DND-41 (cell line): ENCODE data around the gene CAD.

Source experiments
- CTCF ChIP-seq: IDR thresholded peaks from 2 replicates; pipeline ENCODE4 v1.5.1; 2012; ENCODE audit warnings: borderline replicate concordance, low read length, moderate library complexity, mild to moderate bottlenecking; ENCODE audit not compliant: poor library complexity, severe bottlenecking; ENCODE audit errors: extremely low read depth
- EZH2 ChIP-seq: IDR thresholded peaks from 3 replicates; pipeline ENCODE4 v1.6.1; 2012; ENCODE audit warnings: borderline replicate concordance, low read depth, mild to moderate bottlenecking, moderate library complexity, low read length, inconsistent platforms; ENCODE audit not compliant: severe bottlenecking

DNA sequence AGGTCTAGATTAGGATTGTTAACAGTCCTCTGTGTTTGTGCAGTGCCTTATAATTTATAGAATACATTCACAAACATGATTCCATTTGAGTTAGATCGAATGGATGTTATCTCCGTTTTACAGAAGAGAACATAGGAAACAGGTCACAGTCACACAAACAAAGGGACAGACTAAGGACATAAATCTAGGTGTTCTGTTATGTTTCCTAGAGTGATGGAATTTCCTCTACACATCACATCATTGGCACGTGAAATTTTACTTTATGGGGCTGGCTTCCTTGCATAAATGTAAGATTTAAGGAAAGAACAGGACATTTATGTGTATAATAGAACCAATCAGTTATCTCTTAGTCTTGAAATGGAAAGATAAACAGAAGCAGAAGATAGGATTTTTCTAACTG is 71.4 kb downstream of the CAD start:
- no peak for TF ChIP-seq CTCF
- no peak for TF ChIP-seq EZH2
